HEK293 (cell line): ENCODE results near the gene GSC2.

ENCODE experiments used
- ZBTB1 ChIP-seq: fragments of 450-650 bp; formaldehyde crosslinking; IDR thresholded peaks from 2 replicates; pipeline ENCODE4 v1.5.1; 2016; ENCODE audit warnings: missing biosample characterization, missing genetic modification characterization
- ZNF112 ChIP-seq: fragments of 450-650 bp; formaldehyde crosslinking; IDR thresholded peaks from 2 replicates; pipeline ENCODE4 v1.5.0; 2017; ENCODE audit warnings: missing biosample characterization, missing genetic modification characterization
- TF ChIP-seq, protein P1 (sequence below): fragments of 450-650 bp; formaldehyde crosslinking; IDR thresholded peaks from 2 replicates; pipeline ENCODE4 v1.5.1; 2016; ENCODE audit warnings: missing biosample characterization, missing genetic modification characterization

DNA sequence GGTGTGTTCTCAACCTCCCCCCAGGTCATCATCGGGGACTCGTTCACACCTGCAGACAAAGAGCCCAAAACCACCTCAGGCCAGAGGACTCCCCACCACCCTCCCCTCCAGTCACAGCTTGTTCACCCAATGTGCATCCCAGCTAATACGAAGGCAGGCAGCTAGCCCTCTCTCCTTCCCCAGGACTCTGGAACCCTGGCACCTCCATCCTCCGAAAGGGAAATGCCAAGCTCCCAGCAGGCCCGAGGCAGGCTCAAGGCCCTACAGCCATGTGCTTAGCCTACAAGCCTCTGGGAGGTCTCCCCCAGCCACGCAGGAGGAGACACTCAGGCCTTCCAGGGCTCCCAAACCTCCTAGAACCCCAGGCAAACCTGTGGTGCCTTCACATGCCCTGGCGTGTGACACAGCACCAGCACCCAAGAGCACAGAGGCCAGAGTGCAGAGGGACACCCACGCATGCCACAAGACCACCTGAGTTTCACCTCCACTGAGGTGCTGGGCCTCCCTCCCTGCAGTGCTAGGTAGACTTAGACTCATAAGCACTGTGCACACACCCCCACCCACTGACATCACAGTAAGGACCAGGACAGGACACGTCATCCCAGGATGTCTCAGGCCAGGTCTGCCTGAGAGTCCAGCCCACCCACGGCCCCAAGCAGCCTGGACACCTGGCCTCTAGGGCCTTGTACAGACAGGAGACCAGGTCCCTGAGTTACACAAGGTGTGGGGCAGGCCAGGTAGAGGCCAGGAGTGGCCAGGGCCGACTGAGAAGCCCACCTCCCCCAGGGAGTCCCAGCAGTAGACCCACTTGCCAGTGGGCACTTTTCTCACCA lies 12.5 kb downstream of the GSC2 start:
- TF ChIP-seq ZBTB1 (tag by site-specific recombination) (no peak), ZNF112 (no peak)
- TF ChIP-seq, protein P1, sequence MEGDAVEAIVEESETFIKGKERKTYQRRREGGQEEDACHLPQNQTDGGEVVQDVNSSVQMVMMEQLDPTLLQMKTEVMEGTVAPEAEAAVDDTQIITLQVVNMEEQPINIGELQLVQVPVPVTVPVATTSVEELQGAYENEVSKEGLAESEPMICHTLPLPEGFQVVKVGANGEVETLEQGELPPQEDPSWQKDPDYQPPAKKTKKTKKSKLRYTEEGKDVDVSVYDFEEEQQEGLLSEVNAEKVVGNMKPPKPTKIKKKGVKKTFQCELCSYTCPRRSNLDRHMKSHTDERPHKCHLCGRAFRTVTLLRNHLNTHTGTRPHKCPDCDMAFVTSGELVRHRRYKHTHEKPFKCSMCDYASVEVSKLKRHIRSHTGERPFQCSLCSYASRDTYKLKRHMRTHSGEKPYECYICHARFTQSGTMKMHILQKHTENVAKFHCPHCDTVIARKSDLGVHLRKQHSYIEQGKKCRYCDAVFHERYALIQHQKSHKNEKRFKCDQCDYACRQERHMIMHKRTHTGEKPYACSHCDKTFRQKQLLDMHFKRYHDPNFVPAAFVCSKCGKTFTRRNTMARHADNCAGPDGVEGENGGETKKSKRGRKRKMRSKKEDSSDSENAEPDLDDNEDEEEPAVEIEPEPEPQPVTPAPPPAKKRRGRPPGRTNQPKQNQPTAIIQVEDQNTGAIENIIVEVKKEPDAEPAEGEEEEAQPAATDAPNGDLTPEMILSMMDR, result no peak
